NT2/D1 (cell line): ENCODE measurements around the gene LEMD1.

Experiments
- SUZ12 ChIP-seq: IDR thresholded peaks from 2 replicates; pipeline ENCODE4 v1.6.1; 2011; ENCODE audit not compliant: insufficient read length, insufficient read depth; ENCODE audit errors: extremely low read depth
- YY1 ChIP-seq: IDR thresholded peaks from 2 replicates; pipeline ENCODE4 v1.6.1; 2011; ENCODE audit not compliant: insufficient read length, insufficient read depth
- ZNF274 ChIP-seq: IDR thresholded peaks from 2 replicates; pipeline ENCODE4 v1.6.1; 2011; ENCODE audit warnings: mild to moderate bottlenecking, low read depth, low read length

- TF ChIP-seq ZNF274 (no peak), YY1 (no peak), SUZ12 (no peak)
These were observed 42.8 kb downstream of the LEMD1 start for GRCh38 chr1:205379056-205379455.
